Erythroblast (primary cell): ENCODE data around the gene CHD2.

Experiments
- GATA1 ChIP-seq: IDR thresholded peaks from 2 replicates; pipeline ENCODE4 v1.6.1; 2011; ENCODE audit warnings: low read depth, mild to moderate bottlenecking, control low read depth, low read length, moderate library complexity
- POLR2A ChIP-seq: IDR thresholded peaks from 2 replicates; pipeline ENCODE4 v1.6.1; 2011; ENCODE audit warnings: mild to moderate bottlenecking, low read length

- no peak for TF ChIP-seq POLR2A
- TF ChIP-seq GATA1, result no peak
Measured at GRCh38 chr15:92893200-92893599, 6.9 kb upstream of the CHD2 start.
